ENCODE measurements around the gene TBC1D14. TPM values are rescaled to one million over a fixed set of nuclear protein-coding genes. Genes with fewer than 3 reads are reported as not detected.
A peak's percentile ranks its signal among the peaks of the same experiment; 100 is the strongest.

The TBC1D14 gene
- polyA plus RNA-seq, 1 of the 3 experiments (the other 2 are of a cell fraction) = 39.5 TPM

DNA sequence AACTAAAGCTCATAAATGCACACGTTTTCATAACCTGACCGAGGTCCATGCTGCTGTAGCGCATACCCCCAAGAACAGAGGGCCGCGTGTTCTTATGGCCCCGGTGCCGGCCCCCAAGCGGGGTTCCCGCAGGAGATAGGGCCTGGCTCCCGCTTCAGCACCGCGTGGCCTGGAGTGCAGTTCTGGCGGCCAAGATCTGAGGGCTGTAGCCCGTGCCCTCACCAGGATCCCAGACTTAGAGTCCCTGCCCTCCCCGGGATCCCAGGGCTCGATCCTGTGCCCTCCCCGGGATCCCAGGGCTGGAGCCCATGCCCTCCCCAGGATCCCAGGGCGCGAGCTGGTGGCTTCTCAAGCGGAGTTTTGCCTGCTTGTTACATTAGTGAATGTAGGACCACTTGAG is 159.3 kb downstream of the TBC1D14 start:
- TF ChIP-seq ZBTB33 (IDR thresholded peaks at IDR 0.05; ENCODE audit: borderline replicate concordance, low read depth) (no peak), GABPA (IDR thresholded peaks at IDR 0.05; ENCODE audit: low read depth) (no peak), RXRA (IDR thresholded peaks at IDR 0.05; ENCODE audit: borderline replicate concordance, low read depth) (no peak), USF1 (IDR thresholded peaks at IDR 0.05; ENCODE audit: borderline replicate concordance, low read depth) (no peak), GATA2 (CRISPR knock-in tag; IDR thresholded peaks at IDR 0.05) (no peak), TCF12 (IDR thresholded peaks at IDR 0.05) (no peak), RFX5 (IDR thresholded peaks at IDR 0.05; ENCODE audit: low read length) (no peak), NFIC (IDR thresholded peaks at IDR 0.05; ENCODE audit: borderline replicate concordance) (no peak), POLR2AphosphoS5 (IDR thresholded peaks at IDR 0.05; ENCODE audit: low read depth, low read length) (no peak), TEAD4 (IDR thresholded peaks at IDR 0.05; ENCODE audit: borderline replicate concordance, insufficient read depth) (no peak)
- ChIA-PET CTCF (interaction anchor here (0.8 to 9.1 kb wide), 19 partner anchors 8 to 394 kb away, joined by 3 to 80 read pairs (median 5); partner anchors contain the start of genes MRFAP1L1, TADA2B and TBC1D14), POLR2A (interaction anchor here (1.1 to 2.2 kb wide), 5 partner anchors 10 to 395 kb away, joined by 3 to 14 read pairs (median 5); partner anchors contain the start of genes TADA2B and TBC1D14)
- peak overlapping the region; percentile 72 to 80; a peak in 3 of 4 replicates for H3K27ac ChIP-seq (ENCODE audit: low read depth in 2 of 2, low read length in 1 of 2)
- H3K4me2 ChIP-seq = peak overlapping the region; percentile 90
- no peaks in the 10 kb centered on the region for H3K9me3 ChIP-seq
- peak overlapping the region; percentile 75 to 91 for H3K4me3 ChIP-seq (ENCODE audit: low read depth in 2 of 2, low read length in 1 of 2)
- H3K9me2 ChIP-seq = no peaks in the 10 kb centered on the region
- WGBS (ENCODE audit: low lambda C conversion rate) = 26% methylated on average over 13 of the region's 20 CpGs
- H2AFZ ChIP-seq (ENCODE audit: low read depth) = peak overlapping the region; percentile 97
- peaks cover 25% of the 10 kb centered on the region for H4K20me1 ChIP-seq (ENCODE audit: insufficient read depth)
- peaks cover 40% of the 10 kb centered on the region for H3K79me2 ChIP-seq (ENCODE audit: insufficient read depth)
- no peaks in the 10 kb centered on the region for H3F3A ChIP-seq (replicated peaks; ENCODE audit: insufficient read depth)
- peaks cover 3 to 15% of the 10 kb centered on the region in 2 experiments for H3K36me3 ChIP-seq (replicated peaks in 1 of 2; ENCODE audit: control insufficient read depth in 1 of 2, insufficient read depth in 2 of 2, low read length in 1 of 2)
- DNase-seq = peak; percentile 54
- H3K27me3 ChIP-seq (ENCODE audit: insufficient read depth) = no peaks in the 10 kb centered on the region
- H3K4me1 ChIP-seq (ENCODE audit: control insufficient read depth in 1 of 2, insufficient read depth in 2 of 2, low read depth in 1 of 2, low read length in 1 of 2) = peaks cover 0 to 20% of the 10 kb centered on the region in 2 experiments; a peak in 2 of 4 replicates
- peak overlapping the region; percentile 68 for H3K9ac ChIP-seq

DNA sequence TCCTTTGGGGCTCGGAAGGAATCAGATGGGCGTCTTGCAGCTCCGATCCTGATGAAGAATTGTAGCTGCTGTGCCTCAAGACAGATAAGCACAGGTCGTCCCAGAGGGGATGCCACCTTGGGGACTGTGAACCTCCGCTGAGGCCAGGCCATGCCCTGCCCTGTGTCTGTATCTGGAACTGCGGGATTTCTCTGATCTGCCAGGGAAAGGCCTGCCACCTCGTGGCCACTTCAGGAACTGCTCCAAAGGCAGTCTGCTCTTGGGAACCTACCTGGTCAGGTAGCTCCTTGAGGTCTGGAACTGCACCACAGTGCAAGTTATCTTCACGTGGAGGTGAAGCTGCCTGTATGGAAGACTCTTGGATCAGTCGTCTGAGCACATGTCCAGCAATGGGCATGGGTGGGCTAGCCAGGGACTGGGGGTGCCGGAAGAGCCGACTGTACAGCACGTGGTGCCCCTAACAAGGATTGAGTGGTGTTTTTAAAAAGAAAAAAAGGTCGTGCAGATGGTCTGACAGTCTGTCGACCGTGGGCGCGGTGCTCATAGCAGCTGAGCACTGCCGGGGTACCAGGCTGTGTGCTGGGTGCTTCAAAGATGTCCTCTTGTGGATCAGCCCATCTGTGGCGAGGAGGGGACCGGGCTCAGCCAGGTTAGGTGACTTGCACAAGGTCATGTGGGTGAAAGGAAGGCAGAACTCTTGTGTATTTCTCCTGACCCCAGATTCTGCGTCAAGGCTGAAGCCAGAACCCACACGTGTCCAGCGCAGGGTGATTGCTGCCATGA is 161.3 kb downstream of the TBC1D14 start:
- Histone ChIP-seq H3K4me2 (no peak overlapping the region), H3F3A (replicated peaks; ENCODE audit: insufficient read depth) (no peaks in the 10 kb centered on the region), H3K27me3 (ENCODE audit: insufficient read depth) (no peaks in the 10 kb centered on the region), H3K9me3 (no peaks in the 10 kb centered on the region), H4K20me1 (ENCODE audit: insufficient read depth) (peaks cover 13% of the 10 kb centered on the region), H2AFZ (ENCODE audit: low read depth) (no peak overlapping the region), H3K9ac (no peak overlapping the region), H3K79me2 (ENCODE audit: insufficient read depth) (peaks cover 19% of the 10 kb centered on the region), H3K9me2 (no peaks in the 10 kb centered on the region), H3K36me3 (replicated peaks in 1 of 2; ENCODE audit: control insufficient read depth in 1 of 2, insufficient read depth in 2 of 2, low read length in 1 of 2) (peaks cover 0 to 4% of the 10 kb centered on the region in 2 experiments), H3K4me1 (ENCODE audit: control insufficient read depth in 1 of 2, insufficient read depth in 2 of 2, low read depth in 1 of 2, low read length in 1 of 2) (peaks cover 0 to 20% of the 10 kb centered on the region in 2 experiments; a peak in 2 of 4 replicates), H3K4me3 (ENCODE audit: low read depth in 2 of 2, low read length in 1 of 2) (peak overlapping the region in 1 of 2 experiments; percentile 38; a peak in 1 of 4 replicates), H3K27ac (ENCODE audit: low read depth in 2 of 2, low read length in 1 of 2) (no peak overlapping the region)
- WGBS (ENCODE audit: low lambda C conversion rate) = 39% methylated on average over 18 of the region's 23 CpGs
- peak; percentile 78 for DNase-seq
- ChIA-PET CTCF (interaction anchor here (0.6 to 9.1 kb wide), 55 partner anchors 10 to 709 kb away, joined by 3 to 80 read pairs (median 4); partner anchors contain the start of genes TADA2B and TBC1D14), POLR2A (no interaction called here)
- no peak for TF ChIP-seq NFIC (IDR thresholded peaks at IDR 0.05; ENCODE audit: borderline replicate concordance)
- TF ChIP-seq JUND (IDR thresholded peaks at IDR 0.05) = no peak
- no peak for TF ChIP-seq RXRA (IDR thresholded peaks at IDR 0.05; ENCODE audit: borderline replicate concordance, low read depth)
- peak; percentile 26 for TF ChIP-seq CHD2 (IDR thresholded peaks at IDR 0.05; ENCODE audit: low read length, partially characterized antibody)
- TF ChIP-seq SMC3 (IDR thresholded peaks at IDR 0.05; ENCODE audit: low read depth, low read length) = peak; percentile 93
- TF ChIP-seq GATA2 (CRISPR knock-in tag; IDR thresholded peaks at IDR 0.05) = no peak
- TF ChIP-seq CTCF (IDR thresholded peaks at IDR 0.05) = peak; percentile 94
- no peak for TF ChIP-seq YY1 (IDR thresholded peaks at IDR 0.05; ENCODE audit: low read depth)
- peak; percentile 36; the same call in 1 of the 2 replicates for TF ChIP-seq MXI1 (IDR thresholded peaks at IDR 0.05; ENCODE audit: low read depth, low read length)
- no peak for TF ChIP-seq SIN3A (IDR thresholded peaks at IDR 0.05; ENCODE audit: borderline replicate concordance, low read depth, low read length)
- TF ChIP-seq RAD21 (IDR thresholded peaks at IDR 0.05; ENCODE audit: low read length) = peak; percentile 90
- TF ChIP-seq ELF1 (IDR thresholded peaks at IDR 0.05) = no peak
- TF ChIP-seq USF2 (IDR thresholded peaks at IDR 0.05; ENCODE audit: borderline replicate concordance, low read depth, low read length) = no peak
- no peak for TF ChIP-seq FOXJ3 (CRISPR knock-in tag; IDR thresholded peaks at IDR 0.05)
